HG02970 (cell line): ENCODE results near the gene TMEM30A.
A peak's percentile ranks its signal among the peaks of the same experiment; 100 is the strongest.

Experiments
- ATAC-seq: cut with Tn5 transposase; IDR thresholded peaks from one replicate; pipeline ENCODE4 v1.9.1; 2021; ENCODE audit warnings: mild to moderate bottlenecking, moderate library complexity, moderate number of reproducible peaks; ENCODE audit not compliant: unreplicated experiment, low FRiP score

The TMEM30A gene

GRCh38 chr6:75284632-75285282, at the start of gene TMEM30A:
Gene TMEM30A (minus strand): TSS chr6:75284792. CDS start chr6:75284638, 154 bp downstream.
- peak; percentile 95 for ATAC-seq

GRCh38 chr6:75333676-75334200, 49.1 kb upstream of the TMEM30A start:
- ATAC-seq, result no peak

GRCh38 chr6:75331151-75331550, 46.6 kb upstream of the TMEM30A start:
- no peak for ATAC-seq

GRCh38 chr6:75329703-75330102, 45.1 kb upstream of the TMEM30A start:
- ATAC-seq, result no peak

GRCh38 chr6:75327807-75328206, 43.2 kb upstream of the TMEM30A start:
- ATAC-seq, result no peak

GRCh38 chr6:75326557-75327258, 42.1 kb upstream of the TMEM30A start:
- no peak for ATAC-seq

- ATAC-seq, result no peak
Observed at GRCh38 chr6:75318900-75319299, 34.3 kb upstream of the TMEM30A start.

GRCh38 chr6:75317503-75318206, 33.1 kb upstream of the TMEM30A start:
- ATAC-seq, result no peak

GRCh38 chr6:75315978-75316377, 31.4 kb upstream of the TMEM30A start:
- ATAC-seq, result no peak

GRCh38 chr6:75308250-75308988, 23.8 kb upstream of the TMEM30A start:
- ATAC-seq, result no peak

- no peak for ATAC-seq
Observed at GRCh38 chr6:75307364-75308004, 22.9 kb upstream of the TMEM30A start.

GRCh38 chr6:75306064-75306463, 21.5 kb upstream of the TMEM30A start:
- ATAC-seq, result no peak

GRCh38 chr6:75305573-75305972, 21.0 kb upstream of the TMEM30A start:
- no peak for ATAC-seq

- no peak for ATAC-seq
Observed at GRCh38 chr6:75302280-75302679, 17.7 kb upstream of the TMEM30A start.

- ATAC-seq, result no peak
Observed at GRCh38 chr6:75301537-75301936, 16.9 kb upstream of the TMEM30A start.

GRCh38 chr6:75301088-75301487, 16.5 kb upstream of the TMEM30A start:
- no peak for ATAC-seq

- no peak for ATAC-seq
Observed at GRCh38 chr6:75300531-75300855, 15.9 kb upstream of the TMEM30A start.

- no peak for ATAC-seq
Observed at GRCh38 chr6:75299801-75300530, 15.4 kb upstream of the TMEM30A start.
